HepG2 (cell line): ENCODE results near the gene WBP1. TPM values are rescaled to one million over a fixed set of nuclear protein-coding genes. Genes with fewer than 3 reads are reported as not detected.

Experiments
- AHR ChIP-seq: IDR thresholded peaks from 2 replicates; pipeline ENCODE4 v1.6.1; 2018; ENCODE audit warnings: missing genetic modification reagents, missing compliant biosample characterization
- ARID4A ChIP-seq: sonication (generic); formaldehyde crosslinking; IDR thresholded peaks from 2 replicates; pipeline ENCODE4 v1.5.0; 2020; ENCODE audit warnings: mild to moderate bottlenecking, missing genetic modification reagents, borderline replicate concordance
- CENPX ChIP-seq: sonication (generic); formaldehyde crosslinking; IDR thresholded peaks from 2 replicates; pipeline ENCODE4 v1.9.0; 2021; ENCODE audit warnings: mild to moderate bottlenecking, missing genetic modification reagents, moderate library complexity
- CHD4 ChIP-seq: fragments of 200-600 bp; sonication (generic); IDR thresholded peaks from 2 replicates; pipeline ENCODE4 v1.7.0; 2017; ENCODE audit warnings: mild to moderate bottlenecking, low read length, borderline replicate concordance
- GLMP ChIP-seq: sonication (generic); formaldehyde crosslinking; IDR thresholded peaks from 2 replicates; pipeline ENCODE4 v1.9.0; 2021; ENCODE audit warnings: missing genetic modification reagents, mild to moderate bottlenecking, borderline replicate concordance
- GRHL1 ChIP-seq: sonication (generic); formaldehyde crosslinking; conservative IDR thresholded peaks from 2 replicates; pipeline ENCODE4 v1.8.0; 2022; ENCODE audit warnings: missing genetic modification reagents
- HDAC1 ChIP-seq: sonication (generic); formaldehyde crosslinking; IDR thresholded peaks from 2 replicates; pipeline ENCODE4 v1.5.1; 2020; ENCODE audit warnings: mild to moderate bottlenecking, missing genetic modification reagents
- TP53 ChIP-seq: sonication (generic); formaldehyde crosslinking; conservative IDR thresholded peaks from 2 replicates; pipeline ENCODE4 v1.4.0; 2020; ENCODE audit warnings: missing genetic modification reagents
- ZNF101 ChIP-seq: sonication (generic); formaldehyde crosslinking; IDR thresholded peaks from 2 replicates; pipeline ENCODE4 v1.4.0; 2020; ENCODE audit warnings: mild to moderate bottlenecking, low read depth, missing genetic modification reagents, borderline replicate concordance
- ZNF136 ChIP-seq: sonication (generic); formaldehyde crosslinking; IDR thresholded peaks from 2 replicates; pipeline ENCODE4 v1.8.1; 2022; ENCODE audit warnings: low read depth, mild to moderate bottlenecking, moderate library complexity, missing genetic modification reagents
- ZNF749 ChIP-seq: sonication (generic); formaldehyde crosslinking; IDR thresholded peaks from 2 replicates; pipeline ENCODE4 v1.8.0; 2022; ENCODE audit warnings: mild to moderate bottlenecking, missing genetic modification reagents, moderate library complexity, borderline replicate concordance
- ZNF790 ChIP-seq: sonication (generic); formaldehyde crosslinking; IDR thresholded peaks from 2 replicates; pipeline ENCODE4 v1.8.0; 2022; ENCODE audit warnings: missing genetic modification reagents, mild to moderate bottlenecking, borderline replicate concordance
- ZZZ3 ChIP-seq: sonication (generic); formaldehyde crosslinking; IDR thresholded peaks from 2 replicates; pipeline ENCODE4 v1.4.0; 2020; ENCODE audit warnings: missing genetic modification reagents, mild to moderate bottlenecking, borderline replicate concordance
- polyA plus RNA-seq, 8 experiments: library from polyadenylated mRNA; depleted of rRNA in 3 of 8; stranded (reverse) in 7 of 8; unstranded in 1 of 8; fragments of >200 nt; fragmentation: Illumina TruSeq in 4 of 8; extraction: Trizol in 4 of 8; gene quantifications; 2 replicates each; pipeline versions ENCODE4 v1.2.1 to v1.2.3, GENCODE V29; 2011 to 2016; ENCODE audit warnings: low read depth in 4 of 8, missing spikeins in 1 of 8, mixed read lengths in 1 of 8; ENCODE audit not compliant: insufficient read depth in 1 of 8
- total RNA-seq, 5 experiments: library from RNA; depleted of rRNA; stranded (reverse); fragments of >200 nt; fragmentation: Illumina TruSeq; extraction: Trizol; gene quantifications; 2 replicates each; pipeline ENCODE4 v1.2.3, GENCODE V29; 2016; ENCODE audit warnings: low read depth in 1 of 5
- TF ChIP-seq, protein P1 (sequence below): sonication (generic); formaldehyde crosslinking; IDR thresholded peaks from 2 replicates; pipeline ENCODE4 v1.4.0; 2020; ENCODE audit warnings: missing genetic modification reagents
- TF ChIP-seq, protein P2 (sequence below): sonication (generic); formaldehyde crosslinking; IDR thresholded peaks from 2 replicates; pipeline ENCODE4 v1.4.0; 2020; ENCODE audit warnings: missing genetic modification reagents

Gene WBP1
- total and polyA plus RNA-seq, 2 of the 13 experiments (the other 11 are each of a cell fraction or from before 2014, with no cell fraction given) = 38.8 to 85.7 TPM

- TF ChIP-seq CENPX (CRISPR knock-in tag) (no peak), ZNF136 (CRISPR knock-in tag) (peak; percentile 79; the same call in 1 of the 2 replicates), AHR (CRISPR knock-in tag) (peak; percentile 73; the same call in 1 of the 2 replicates), TP53 (CRISPR knock-in tag) (0 out of 2 replicates have a peak, but pooled peaks have one; percentile 19), ARID4A (CRISPR knock-in tag) (peak; percentile 91), ZNF101 (CRISPR knock-in tag) (0 out of 2 replicates have a peak, but pooled peaks have one; percentile 26), ZNF749 (CRISPR knock-in tag) (peak; percentile 87; the same call in 1 of the 2 replicates), ZNF790 (CRISPR knock-in tag) (no peak), ZZZ3 (CRISPR knock-in tag) (peak; percentile 74), GRHL1 (CRISPR knock-in tag) (no peak), GLMP (CRISPR knock-in tag) (no peak), CHD4 (peak; percentile 44; the same call in 1 of the 2 replicates), HDAC1 (peak; percentile 75)
- TF ChIP-seq, protein P1, sequence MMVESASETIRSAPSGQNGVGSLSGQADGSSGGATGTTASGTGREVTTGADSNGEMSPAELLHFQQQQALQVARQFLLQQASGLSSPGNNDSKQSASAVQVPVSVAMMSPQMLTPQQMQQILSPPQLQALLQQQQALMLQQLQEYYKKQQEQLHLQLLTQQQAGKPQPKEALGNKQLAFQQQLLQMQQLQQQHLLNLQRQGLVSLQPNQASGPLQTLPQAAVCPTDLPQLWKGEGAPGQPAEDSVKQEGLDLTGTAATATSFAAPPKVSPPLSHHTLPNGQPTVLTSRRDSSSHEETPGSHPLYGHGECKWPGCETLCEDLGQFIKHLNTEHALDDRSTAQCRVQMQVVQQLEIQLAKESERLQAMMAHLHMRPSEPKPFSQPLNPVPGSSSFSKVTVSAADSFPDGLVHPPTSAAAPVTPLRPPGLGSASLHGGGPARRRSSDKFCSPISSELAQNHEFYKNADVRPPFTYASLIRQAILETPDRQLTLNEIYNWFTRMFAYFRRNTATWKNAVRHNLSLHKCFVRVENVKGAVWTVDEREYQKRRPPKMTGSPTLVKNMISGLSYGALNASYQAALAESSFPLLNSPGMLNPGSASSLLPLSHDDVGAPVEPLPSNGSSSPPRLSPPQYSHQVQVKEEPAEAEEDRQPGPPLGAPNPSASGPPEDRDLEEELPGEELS (CRISPR knock-in tag) = peak; percentile 78
- TF ChIP-seq, protein P2, sequence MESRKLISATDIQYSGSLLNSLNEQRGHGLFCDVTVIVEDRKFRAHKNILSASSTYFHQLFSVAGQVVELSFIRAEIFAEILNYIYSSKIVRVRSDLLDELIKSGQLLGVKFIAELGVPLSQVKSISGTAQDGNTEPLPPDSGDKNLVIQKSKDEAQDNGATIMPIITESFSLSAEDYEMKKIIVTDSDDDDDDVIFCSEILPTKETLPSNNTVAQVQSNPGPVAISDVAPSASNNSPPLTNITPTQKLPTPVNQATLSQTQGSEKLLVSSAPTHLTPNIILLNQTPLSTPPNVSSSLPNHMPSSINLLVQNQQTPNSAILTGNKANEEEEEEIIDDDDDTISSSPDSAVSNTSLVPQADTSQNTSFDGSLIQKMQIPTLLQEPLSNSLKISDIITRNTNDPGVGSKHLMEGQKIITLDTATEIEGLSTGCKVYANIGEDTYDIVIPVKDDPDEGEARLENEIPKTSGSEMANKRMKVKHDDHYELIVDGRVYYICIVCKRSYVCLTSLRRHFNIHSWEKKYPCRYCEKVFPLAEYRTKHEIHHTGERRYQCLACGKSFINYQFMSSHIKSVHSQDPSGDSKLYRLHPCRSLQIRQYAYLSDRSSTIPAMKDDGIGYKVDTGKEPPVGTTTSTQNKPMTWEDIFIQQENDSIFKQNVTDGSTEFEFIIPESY (CRISPR knock-in tag) = no peak
Observed at GRCh38 chr2:74507145-74507925, 49.1 kb downstream of the WBP1 start, which contains the start of gene PCGF1 (continued).
